H9 (cell line): Measurements from ENCODE around the gene ADCY5. TPM values are rescaled to one million over a fixed set of nuclear protein-coding genes. Genes with fewer than 3 reads are reported as not detected.

Experiments used
- DNase-seq: peaks from one replicate; pipeline ENCODE4 v3.0.0-alpha.2; 2017
- H2AFZ ChIP-seq: one replicate; pipeline ENCODE4 v1.6.1; 2013; ENCODE audit warnings: mild to moderate bottlenecking, low read length, control low read depth, moderate library complexity
- H2AK5ac ChIP-seq: 2 replicates; pipeline ENCODE4 v1.6.1; 2013; ENCODE audit warnings: low read length, control low read depth, mixed read lengths; ENCODE audit not compliant: insufficient read length
- H2BK120ac ChIP-seq: one replicate; pipeline ENCODE4 v1.6.1; 2013; ENCODE audit warnings: low read depth, mild to moderate bottlenecking, low read length, control low read depth, inconsistent platforms; ENCODE audit not compliant: poor library complexity, severe bottlenecking
- H2BK12ac ChIP-seq: 2 replicates; pipeline ENCODE4 v1.6.1; 2013; ENCODE audit warnings: low read length, control low read depth, mixed read lengths, low read depth; ENCODE audit not compliant: insufficient read length
- H2BK15ac ChIP-seq: 2 replicates; pipeline ENCODE4 v1.6.1; 2013; ENCODE audit warnings: low read depth, low read length, control low read depth
- H2BK20ac ChIP-seq: one replicate; pipeline ENCODE4 v1.6.1; 2013; ENCODE audit warnings: low read depth, mild to moderate bottlenecking, low read length, control low read depth, inconsistent platforms; ENCODE audit not compliant: poor library complexity, severe bottlenecking
- H2BK5ac ChIP-seq: 2 replicates; pipeline ENCODE4 v1.6.1; 2013; ENCODE audit warnings: low read length, control low read depth, mixed read lengths; ENCODE audit not compliant: insufficient read length
- H3K14ac ChIP-seq: 2 replicates; pipeline ENCODE4 v1.6.1; 2013; ENCODE audit warnings: low read length, control low read depth; ENCODE audit not compliant: insufficient read depth
- H3K18ac ChIP-seq: 2 replicates; pipeline ENCODE4 v1.6.1; 2013; ENCODE audit warnings: low read depth, mild to moderate bottlenecking, mixed read lengths, low read length, control low read depth; ENCODE audit not compliant: insufficient read length
- H3K23ac ChIP-seq: 2 replicates; pipeline ENCODE4 v1.6.1; 2013; ENCODE audit warnings: low read length, control low read depth, mixed read lengths, low read depth; ENCODE audit not compliant: insufficient read length
- H3K23me2 ChIP-seq: 2 replicates; pipeline ENCODE4 v1.6.1; 2013; ENCODE audit warnings: low read depth, mild to moderate bottlenecking, mixed read lengths, low read length, control low read depth; ENCODE audit not compliant: insufficient read length, poor library complexity, severe bottlenecking
- H3K27ac ChIP-seq: 2 replicates; pipeline ENCODE4 v1.5.1; 2013; ENCODE audit warnings: low read length, control low read depth, mixed read lengths, low read depth; ENCODE audit not compliant: insufficient read length
- H3K27me3 ChIP-seq: 2 replicates; pipeline ENCODE4 v1.6.1; 2013; ENCODE audit warnings: low read length, control low read depth, inconsistent platforms; ENCODE audit not compliant: insufficient read depth
- H3K4ac ChIP-seq: 2 replicates; pipeline ENCODE4 v1.6.1; 2013; ENCODE audit warnings: low read depth, mild to moderate bottlenecking, control low read depth, inconsistent platforms, low read length, moderate library complexity
- H3K4me1 ChIP-seq: 2 replicates; pipeline ENCODE4 v1.6.1; 2013; ENCODE audit warnings: low read length, control low read depth, inconsistent platforms; ENCODE audit not compliant: insufficient read depth
- H3K4me2 ChIP-seq: 2 replicates; pipeline ENCODE4 v1.6.1; 2013; ENCODE audit warnings: low read length, control low read depth, mixed read lengths; ENCODE audit not compliant: insufficient read length, insufficient read depth
- H3K56ac ChIP-seq: 2 replicates; pipeline ENCODE4 v1.6.1; 2013; ENCODE audit warnings: low read depth, mild to moderate bottlenecking, mixed read lengths, low read length, control low read depth; ENCODE audit not compliant: insufficient read length
- H3K79me1 ChIP-seq: 2 replicates; pipeline ENCODE4 v1.6.1; 2013; ENCODE audit warnings: low read depth, mild to moderate bottlenecking, moderate library complexity, low read length, control low read depth, inconsistent platforms; ENCODE audit not compliant: insufficient read depth, poor library complexity, severe bottlenecking
- H3K79me2 ChIP-seq: 2 replicates; pipeline ENCODE4 v1.6.1; 2013; ENCODE audit warnings: low read length, control low read depth, inconsistent platforms; ENCODE audit not compliant: insufficient read depth
- H3K9ac ChIP-seq: 2 replicates; pipeline ENCODE4 v1.6.1; 2013; ENCODE audit warnings: low read length, control low read depth, mixed read lengths; ENCODE audit not compliant: insufficient read length; ENCODE audit errors: extremely low read depth
- H3K9me3 ChIP-seq: one replicate; pipeline ENCODE4 v1.6.1; 2013; ENCODE audit warnings: low read depth, low read length, inconsistent platforms; ENCODE audit not compliant: control insufficient read depth
- H3T11ph ChIP-seq: one replicate; pipeline ENCODE4 v1.6.1; 2013; ENCODE audit warnings: mild to moderate bottlenecking, low read length, control low read depth, inconsistent platforms
- H4K20me1 ChIP-seq: one replicate; pipeline ENCODE4 v1.6.1; 2013; ENCODE audit not compliant: control insufficient read depth, insufficient read length, insufficient read depth
- H4K5ac ChIP-seq: 2 replicates; pipeline ENCODE4 v1.6.1; 2013; ENCODE audit warnings: low read depth, mild to moderate bottlenecking, mixed read lengths, low read length, control low read depth; ENCODE audit not compliant: insufficient read length
- H4K8ac ChIP-seq: replicated peaks from 2 replicates; pipeline ENCODE4 v1.6.1; 2013; ENCODE audit warnings: low read length, control low read depth, mixed read lengths, low read depth; ENCODE audit not compliant: insufficient read length
- H4K91ac ChIP-seq: 2 replicates; pipeline ENCODE4 v1.6.1; 2013; ENCODE audit warnings: low read depth, mild to moderate bottlenecking, moderate library complexity, mixed read lengths, low read length, control low read depth; ENCODE audit not compliant: insufficient read length
- H3K27ac Mint-ChIP-seq, 3 experiments: 2 replicates in 2 of 3; 3 replicates in 1 of 3; pipeline ENCODE4 v1.8.0; 2020 to 2021; ENCODE audit warnings: mixed read lengths in 3 of 3, mild to moderate bottlenecking in 1 of 3, moderate library complexity in 1 of 3
- H3K27me3 Mint-ChIP-seq: 2 replicates; pipeline ENCODE4 v1.8.0; 2021; ENCODE audit warnings: low read depth, mild to moderate bottlenecking, moderate library complexity, mixed read lengths
- H3K36me3 Mint-ChIP-seq, 3 experiments: 2 replicates in 2 of 3; 3 replicates in 1 of 3; pipeline ENCODE4 v1.8.0; 2020 to 2021; ENCODE audit warnings: low read depth in 3 of 3, mixed read lengths in 3 of 3; ENCODE audit not compliant: insufficient read depth in 1 of 3
- H3K4me1 Mint-ChIP-seq, 2 experiments: 2 replicates each; pipeline ENCODE4 v1.8.0; 2020; ENCODE audit warnings: mixed read lengths in 2 of 2
- H3K4me3 Mint-ChIP-seq, 2 experiments: 2 replicates in 1 of 2; 3 replicates in 1 of 2; pipeline ENCODE4 v1.8.0; 2020 to 2021; ENCODE audit warnings: mild to moderate bottlenecking in 2 of 2, mixed read lengths in 2 of 2, moderate library complexity in 1 of 2
- H3K9me3 Mint-ChIP-seq, 2 experiments: 2 replicates in 1 of 2; 3 replicates in 1 of 2; pipeline ENCODE4 v1.8.0; 2020; ENCODE audit warnings: mild to moderate bottlenecking in 2 of 2, mixed read lengths in 2 of 2, moderate library complexity in 1 of 2
- WGBS: extraction: QIAGEN DNeasy Blood & Tissue Kit; methylation state at CpG from one replicate; pipeline ENCODE4 v1.1.7; 2013; ENCODE audit warnings: missing lambda C conversion rate, low lambda C conversion rate, mixed read lengths; ENCODE audit not compliant: insufficient read length; ENCODE audit errors: extremely low coverage; 5-methylcytosine and 5-hydroxymethylcytosine counted together
- total RNA-seq: library from RNA; stranded (reverse); gene quantifications from 2 replicates; pipeline ENCODE4 v1.2.1, GENCODE V29; 2021
- TF ChIP-seq, protein P1 (sequence below): fragments of 200-600 bp; sonication (generic); conservative IDR thresholded peaks from 3 replicates; pipeline ENCODE4 v1.8.0; 2021; ENCODE audit warnings: antibody characterized with exemption, mild to moderate bottlenecking

Gene ADCY5
- total RNA-seq, 1 experiment from 2014 or later: 5.0 TPM

- Histone ChIP-seq H3T11ph (no peak overlapping the region), H3K18ac (no peak overlapping the region), H2BK15ac (no peak overlapping the region), H4K91ac (no peak overlapping the region), H3K9ac (no peak overlapping the region), H3K9me3 (no peaks in the 10 kb centered on the region), H4K5ac (no peak overlapping the region), H3K27me3 (no peaks in the 10 kb centered on the region), H2BK12ac (no peak overlapping the region), H3K4me2 (no peak overlapping the region), H3K14ac (no peak overlapping the region), H2BK120ac (no peak overlapping the region), H3K4ac (no peak overlapping the region), H4K8ac (no peak overlapping the region), H3K23ac (no peak overlapping the region), H3K79me2 (no peaks in the 10 kb centered on the region), H2AFZ (no peak overlapping the region), H3K27ac (no peak overlapping the region), H3K79me1 (no peaks in the 10 kb centered on the region), H3K56ac (no peak overlapping the region), H2BK5ac (no peak overlapping the region), H3K4me1 (no peaks in the 10 kb centered on the region), H2BK20ac (no peak overlapping the region), H3K23me2 (no peaks in the 10 kb centered on the region), H4K20me1 (no peaks in the 10 kb centered on the region), H2AK5ac (no peak overlapping the region)
- Mint-ChIP-seq H3K27ac (peak overlapping the region in 1 of 3 experiments; percentile 52; a peak in 1 of 7 replicates), H3K36me3 (no peaks in the 10 kb centered on the region), H3K9me3 (no peaks in the 10 kb centered on the region), H3K4me3 (no peak overlapping the region), H3K4me1 (peaks cover 0 to 4% of the 10 kb centered on the region in 2 experiments; a peak in 1 of 4 replicates), H3K27me3 (peaks cover 2% of the 10 kb centered on the region)
- WGBS: no CpG with 5 or more reads among the region's 13 CpGs
- no peak for DNase-seq
- TF ChIP-seq, protein P1, sequence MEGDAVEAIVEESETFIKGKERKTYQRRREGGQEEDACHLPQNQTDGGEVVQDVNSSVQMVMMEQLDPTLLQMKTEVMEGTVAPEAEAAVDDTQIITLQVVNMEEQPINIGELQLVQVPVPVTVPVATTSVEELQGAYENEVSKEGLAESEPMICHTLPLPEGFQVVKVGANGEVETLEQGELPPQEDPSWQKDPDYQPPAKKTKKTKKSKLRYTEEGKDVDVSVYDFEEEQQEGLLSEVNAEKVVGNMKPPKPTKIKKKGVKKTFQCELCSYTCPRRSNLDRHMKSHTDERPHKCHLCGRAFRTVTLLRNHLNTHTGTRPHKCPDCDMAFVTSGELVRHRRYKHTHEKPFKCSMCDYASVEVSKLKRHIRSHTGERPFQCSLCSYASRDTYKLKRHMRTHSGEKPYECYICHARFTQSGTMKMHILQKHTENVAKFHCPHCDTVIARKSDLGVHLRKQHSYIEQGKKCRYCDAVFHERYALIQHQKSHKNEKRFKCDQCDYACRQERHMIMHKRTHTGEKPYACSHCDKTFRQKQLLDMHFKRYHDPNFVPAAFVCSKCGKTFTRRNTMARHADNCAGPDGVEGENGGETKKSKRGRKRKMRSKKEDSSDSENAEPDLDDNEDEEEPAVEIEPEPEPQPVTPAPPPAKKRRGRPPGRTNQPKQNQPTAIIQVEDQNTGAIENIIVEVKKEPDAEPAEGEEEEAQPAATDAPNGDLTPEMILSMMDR: peak; percentile 60
These were observed 73.6 kb downstream of the ADCY5 start for GRCh38 chr3:123375014-123375940.
